ENCODE results near the gene BEND7. TPM values are rescaled to one million over a fixed set of nuclear protein-coding genes. Genes with fewer than 3 reads are reported as not detected.

The BEND7 gene
- total RNA-seq, 1 experiment from 2014 or later, result 1.7 TPM

- Histone ChIP-seq H3K9me3 (ENCODE audit: insufficient read depth, low read depth) (no peaks in the 10 kb centered on the region), H2AFZ (no peak overlapping the region), H3K4me2 (no peak overlapping the region), H3K4me3 (no peak overlapping the region), H3K27ac (no peak overlapping the region), H3F3A (ENCODE audit: insufficient read depth, low read depth) (no peaks in the 10 kb centered on the region), H4K20me1 (ENCODE audit: insufficient read depth) (no peaks in the 10 kb centered on the region), H3K36me3 (ENCODE audit: low read depth) (no peaks in the 10 kb centered on the region), H3K79me2 (ENCODE audit: low read depth) (no peaks in the 10 kb centered on the region), H3K27me3 (ENCODE audit: insufficient read depth, low read depth) (peaks cover 41% of the 10 kb centered on the region), H3K9me2 (ENCODE audit: insufficient read depth) (no peaks in the 10 kb centered on the region), H3K4me1 (replicated peaks; ENCODE audit: insufficient read depth) (no peaks in the 10 kb centered on the region)
- POLR2A ChIA-PET (ENCODE audit: unreplicated experiment), result no interaction called here
- no TSS peak for BruUV-seq (replicated peaks)
- intact Hi-C loops (cut with micrococcal nuclease; ENCODE audit: unreplicated experiment), result no loop called here
- TF ChIP-seq CTCF (conservative IDR thresholded peaks at IDR 0.05), result no peak
- TF ChIP-seq EZH2 (IDR thresholded peaks at IDR 0.05; ENCODE audit: low read depth), result no peak
- CTCF ChIA-PET, result no interaction called here
- no peak for DNase-seq
Measured at GRCh38 chr10:13500201-13500600, 28.6 kb downstream of the BEND7 start.

DNA sequence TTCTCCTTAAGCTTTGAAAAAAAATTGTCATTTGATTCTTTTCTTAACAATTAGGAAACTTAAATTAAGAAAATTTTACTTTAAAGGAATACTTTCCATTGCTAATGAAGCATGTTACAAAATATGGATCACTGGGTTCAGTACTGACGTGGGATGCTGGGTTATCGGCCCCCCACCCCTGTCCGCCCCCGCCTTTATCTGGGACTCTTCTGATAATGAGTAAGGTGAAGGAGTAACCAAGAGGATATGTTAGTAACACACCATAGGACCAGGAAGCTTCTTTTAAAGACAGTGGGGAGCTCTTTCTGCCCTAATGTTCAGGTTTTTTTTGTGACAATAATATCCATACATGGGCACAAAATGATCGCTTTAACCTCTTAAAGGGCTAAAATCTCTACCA, 29.7 kb downstream of the BEND7 start:
- H3K27me3 ChIP-seq (ENCODE audit: insufficient read depth, low read depth), result peaks cover 38% of the 10 kb centered on the region
- H2AFZ ChIP-seq, result no peak overlapping the region
- ChIA-PET CTCF (interaction anchor here (0.6 kb wide), 1 partner anchor 351 kb away, joined by 4 read pairs; no protein-coding TSS in a partner anchor), POLR2A (ENCODE audit: unreplicated experiment) (no interaction called here)
- no TSS peak for BruUV-seq (replicated peaks)
- H3K4me2 ChIP-seq, result no peak overlapping the region
- DNase-seq, result no peak
- no peaks in the 10 kb centered on the region for H3K9me3 ChIP-seq (ENCODE audit: insufficient read depth, low read depth)
- no peaks in the 10 kb centered on the region for H4K20me1 ChIP-seq (ENCODE audit: insufficient read depth)
- no peak overlapping the region for H3K27ac ChIP-seq
- intact Hi-C loops (cut with micrococcal nuclease; ENCODE audit: unreplicated experiment), result no loop called here
- no peaks in the 10 kb centered on the region for H3F3A ChIP-seq (ENCODE audit: insufficient read depth, low read depth)
- no peaks in the 10 kb centered on the region for H3K79me2 ChIP-seq (ENCODE audit: low read depth)
- H3K36me3 ChIP-seq (ENCODE audit: low read depth), result no peaks in the 10 kb centered on the region
- no peak overlapping the region for H3K4me3 ChIP-seq
- no peaks in the 10 kb centered on the region for H3K9me2 ChIP-seq (ENCODE audit: insufficient read depth)
- no peak for TF ChIP-seq EZH2 (IDR thresholded peaks at IDR 0.05; ENCODE audit: low read depth)
- no peak for TF ChIP-seq CTCF (conservative IDR thresholded peaks at IDR 0.05)
- no peaks in the 10 kb centered on the region for H3K4me1 ChIP-seq (replicated peaks; ENCODE audit: insufficient read depth)

DNA sequence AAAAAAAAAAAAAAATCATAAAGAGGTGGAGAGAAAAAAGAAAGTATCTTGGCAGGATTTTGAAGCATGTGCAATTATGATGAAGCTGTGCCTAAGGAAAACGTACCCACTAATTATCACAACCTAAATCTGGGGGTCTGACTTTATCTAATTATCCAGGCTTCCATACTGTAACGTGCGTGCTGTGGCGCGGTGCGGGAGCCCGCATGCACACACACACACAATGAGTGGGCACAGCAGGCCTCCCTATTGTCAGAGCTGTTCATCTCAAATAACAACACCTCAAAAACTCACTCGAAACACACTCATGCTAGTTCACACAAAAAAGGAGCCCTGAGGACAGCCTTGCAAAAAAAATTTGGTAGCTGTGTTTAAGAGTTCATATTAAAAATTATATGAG, 31.9 kb downstream of the BEND7 start:
- Histone ChIP-seq H3K4me1 (replicated peaks; ENCODE audit: insufficient read depth) (no peaks in the 10 kb centered on the region), H3K9me2 (ENCODE audit: insufficient read depth) (no peaks in the 10 kb centered on the region), H3K79me2 (ENCODE audit: low read depth) (no peaks in the 10 kb centered on the region), H3K27ac (no peak overlapping the region), H2AFZ (no peak overlapping the region), H3K4me2 (no peak overlapping the region), H3F3A (ENCODE audit: insufficient read depth, low read depth) (no peaks in the 10 kb centered on the region), H3K9me3 (ENCODE audit: insufficient read depth, low read depth) (no peaks in the 10 kb centered on the region), H3K4me3 (no peak overlapping the region), H3K36me3 (ENCODE audit: low read depth) (no peaks in the 10 kb centered on the region), H3K27me3 (ENCODE audit: insufficient read depth, low read depth) (peaks cover 57% of the 10 kb centered on the region), H4K20me1 (ENCODE audit: insufficient read depth) (no peaks in the 10 kb centered on the region)
- ChIA-PET POLR2A (ENCODE audit: unreplicated experiment) (no interaction called here), CTCF (no interaction called here)
- TF ChIP-seq EZH2 (IDR thresholded peaks at IDR 0.05; ENCODE audit: low read depth), result no peak
- no peak for TF ChIP-seq CTCF (conservative IDR thresholded peaks at IDR 0.05)
- intact Hi-C loops (cut with micrococcal nuclease; ENCODE audit: unreplicated experiment), result no loop called here
- DNase-seq, result no peak
- no TSS peak for BruUV-seq (replicated peaks)

Data from PC-9 (cell line).